ENCODE results near the gene CFAP77.

The CFAP77 gene

GRCh38 chr9:132590318-132591182, 180.5 kb downstream of the CFAP77 start:
- H3K9ac ChIP-seq (ENCODE audit: low read length): no peak overlapping the region
- no peaks in the 10 kb centered on the region for H3K4me1 ChIP-seq (ENCODE audit: control insufficient read depth in 1 of 2, insufficient read depth in 2 of 2, low read length in 2 of 2)
- no peaks in the 10 kb centered on the region for H3K79me2 ChIP-seq (ENCODE audit: control insufficient read depth, insufficient read depth, low read length, poor library complexity)
- no peak overlapping the region for H2BK12ac ChIP-seq (ENCODE audit: low read length)
- WGBS (ENCODE audit: extremely low coverage, insufficient coverage, insufficient read length): no CpG with 5 or more reads among the region's 73 CpGs
- H2AFZ ChIP-seq (ENCODE audit: insufficient read depth, low read length, poor library complexity): no peak overlapping the region
- no peak overlapping the region for H3K4ac ChIP-seq (ENCODE audit: low read depth, low read length)
- H3K36me3 ChIP-seq (ENCODE audit: control insufficient read depth in 1 of 2, insufficient read depth in 2 of 2, low read length in 2 of 2): peaks cover 9 to 13% of the 10 kb centered on the region in 2 experiments
- H3K4me2 ChIP-seq (ENCODE audit: low read length): no peak overlapping the region
- no peak overlapping the region for H3K14ac ChIP-seq (ENCODE audit: low read length)
- H4K8ac ChIP-seq (ENCODE audit: low read depth, low read length): no peak overlapping the region
- H3K27ac ChIP-seq (ENCODE audit: low read depth, low read length): no peak overlapping the region
- peaks cover 3% of the 10 kb centered on the region for H3K9me3 ChIP-seq (ENCODE audit: insufficient read depth, low read depth, low read length)
- DNase-seq: no peak
- no peak overlapping the region for H3K18ac ChIP-seq (ENCODE audit: low read length)
- H3K27me3 ChIP-seq (ENCODE audit: insufficient read depth, low read length): peaks cover 68% of the 10 kb centered on the region
- no peak overlapping the region for H2BK120ac ChIP-seq (ENCODE audit: insufficient read depth, low read length, poor library complexity)
- H4K91ac ChIP-seq (ENCODE audit: low read depth, low read length): no peak overlapping the region
- no peak overlapping the region for H3K23ac ChIP-seq (ENCODE audit: low read length)
- H2AK5ac ChIP-seq (ENCODE audit: low read length): no peak overlapping the region
- no peak overlapping the region for H4K12ac ChIP-seq (ENCODE audit: low read depth, low read length)
- no peak overlapping the region for H2BK5ac ChIP-seq (ENCODE audit: low read depth, low read length, poor library complexity)
- H3K4me3 ChIP-seq (ENCODE audit: low read depth, low read length): no peak overlapping the region
- no peaks in the 10 kb centered on the region for H3K79me1 ChIP-seq (ENCODE audit: low read length)

DNA sequence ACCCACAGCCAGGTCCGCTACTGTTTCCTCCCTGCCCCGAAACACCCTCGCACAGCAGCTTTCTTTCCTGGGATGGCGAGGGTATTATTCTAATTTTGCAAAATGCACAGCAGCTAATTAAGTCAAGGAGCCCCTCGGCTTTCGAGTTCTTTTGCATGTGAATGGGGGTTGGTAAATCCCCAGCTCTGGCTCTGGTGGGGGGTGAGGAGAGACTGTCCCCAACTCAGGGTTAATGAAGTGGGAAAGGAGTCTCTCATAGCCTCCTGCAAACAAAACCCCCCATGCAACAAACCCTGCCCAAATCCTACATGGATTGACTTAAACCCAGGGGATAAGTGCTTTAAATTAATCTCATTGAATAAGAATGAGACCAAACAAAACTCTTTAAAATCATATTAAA, 181.2 kb downstream of the CFAP77 start:
- no peak overlapping the region for H2AK5ac ChIP-seq (ENCODE audit: low read length)

GRCh38 chr9:132591751-132592314, 181.8 kb downstream of the CFAP77 start:
- no peak overlapping the region for H4K91ac ChIP-seq (ENCODE audit: low read depth, low read length)
- no peak overlapping the region for H2BK120ac ChIP-seq (ENCODE audit: insufficient read depth, low read length, poor library complexity)
- H3K4me1 ChIP-seq (ENCODE audit: control insufficient read depth in 1 of 2, insufficient read depth in 2 of 2, low read length in 2 of 2): no peaks in the 10 kb centered on the region
- H3K4me3 ChIP-seq (ENCODE audit: low read depth, low read length): no peak overlapping the region
- no peak overlapping the region for H3K14ac ChIP-seq (ENCODE audit: low read length)
- no peak overlapping the region for H3K9ac ChIP-seq (ENCODE audit: low read length)
- H4K8ac ChIP-seq (ENCODE audit: low read depth, low read length): no peak overlapping the region
- H3K36me3 ChIP-seq (ENCODE audit: control insufficient read depth in 1 of 2, insufficient read depth in 2 of 2, low read length in 2 of 2): peaks cover 9 to 13% of the 10 kb centered on the region in 2 experiments
- H3K27ac ChIP-seq (ENCODE audit: low read depth, low read length): no peak overlapping the region
- H3K79me1 ChIP-seq (ENCODE audit: low read length): no peaks in the 10 kb centered on the region
- H3K79me2 ChIP-seq (ENCODE audit: control insufficient read depth, insufficient read depth, low read length, poor library complexity): no peaks in the 10 kb centered on the region
- no peak overlapping the region for H2BK5ac ChIP-seq (ENCODE audit: low read depth, low read length, poor library complexity)
- no peak for DNase-seq
- no peak overlapping the region for H2AK5ac ChIP-seq (ENCODE audit: low read length)
- no peak overlapping the region for H4K12ac ChIP-seq (ENCODE audit: low read depth, low read length)
- H2AFZ ChIP-seq (ENCODE audit: insufficient read depth, low read length, poor library complexity): no peak overlapping the region
- no peak overlapping the region for H3K23ac ChIP-seq (ENCODE audit: low read length)
- WGBS (ENCODE audit: extremely low coverage, insufficient coverage, insufficient read length): no CpG with 5 or more reads among the region's 9 CpGs
- peaks cover 3% of the 10 kb centered on the region for H3K9me3 ChIP-seq (ENCODE audit: insufficient read depth, low read depth, low read length)
- no peak overlapping the region for H3K4ac ChIP-seq (ENCODE audit: low read depth, low read length)
- H2BK12ac ChIP-seq (ENCODE audit: low read length): no peak overlapping the region
- H3K27me3 ChIP-seq (ENCODE audit: insufficient read depth, low read length): peaks cover 56% of the 10 kb centered on the region
- H3K4me2 ChIP-seq (ENCODE audit: low read length): no peak overlapping the region
- no peak overlapping the region for H3K18ac ChIP-seq (ENCODE audit: low read length)

More for the DNA sequence above, 181.2 kb downstream of the CFAP77 start:
- Histone ChIP-seq H2BK5ac (ENCODE audit: low read depth, low read length, poor library complexity) (no peak overlapping the region), H3K23ac (ENCODE audit: low read length) (no peak overlapping the region), H3K14ac (ENCODE audit: low read length) (no peak overlapping the region), H3K36me3 (ENCODE audit: control insufficient read depth in 1 of 2, insufficient read depth in 2 of 2, low read length in 2 of 2) (peaks cover 9 to 13% of the 10 kb centered on the region in 2 experiments), H3K4me1 (ENCODE audit: control insufficient read depth in 1 of 2, insufficient read depth in 2 of 2, low read length in 2 of 2) (no peaks in the 10 kb centered on the region), H3K9ac (ENCODE audit: low read length) (no peak overlapping the region), H3K4ac (ENCODE audit: low read depth, low read length) (no peak overlapping the region), H3K79me2 (ENCODE audit: control insufficient read depth, insufficient read depth, low read length, poor library complexity) (no peaks in the 10 kb centered on the region), H3K4me2 (ENCODE audit: low read length) (no peak overlapping the region), H4K12ac (ENCODE audit: low read depth, low read length) (no peak overlapping the region), H4K91ac (ENCODE audit: low read depth, low read length) (no peak overlapping the region), H2AFZ (ENCODE audit: insufficient read depth, low read length, poor library complexity) (no peak overlapping the region), H3K18ac (ENCODE audit: low read length) (no peak overlapping the region), H2BK120ac (ENCODE audit: insufficient read depth, low read length, poor library complexity) (no peak overlapping the region), H3K9me3 (ENCODE audit: insufficient read depth, low read depth, low read length) (peaks cover 3% of the 10 kb centered on the region), H3K79me1 (ENCODE audit: low read length) (no peaks in the 10 kb centered on the region), H3K4me3 (ENCODE audit: low read depth, low read length) (no peak overlapping the region), H3K27ac (ENCODE audit: low read depth, low read length) (no peak overlapping the region), H3K27me3 (ENCODE audit: insufficient read depth, low read length) (peaks cover 61% of the 10 kb centered on the region), H2BK12ac (ENCODE audit: low read length) (no peak overlapping the region), H4K8ac (ENCODE audit: low read depth, low read length) (no peak overlapping the region)
- DNase-seq: no peak
- no CpG with 5 or more reads among the region's 6 CpGs for WGBS (ENCODE audit: extremely low coverage, insufficient coverage, insufficient read length)

- Histone ChIP-seq H3K14ac (ENCODE audit: low read length) (no peak overlapping the region), H2AFZ (ENCODE audit: insufficient read depth, low read length, poor library complexity) (no peak overlapping the region), H4K8ac (ENCODE audit: low read depth, low read length) (no peak overlapping the region), H2BK5ac (ENCODE audit: low read depth, low read length, poor library complexity) (no peak overlapping the region), H3K4me1 (ENCODE audit: control insufficient read depth in 1 of 2, insufficient read depth in 2 of 2, low read length in 2 of 2) (no peaks in the 10 kb centered on the region), H3K79me2 (ENCODE audit: control insufficient read depth, insufficient read depth, low read length, poor library complexity) (no peaks in the 10 kb centered on the region), H3K79me1 (ENCODE audit: low read length) (no peaks in the 10 kb centered on the region), H3K4me3 (ENCODE audit: low read depth, low read length) (no peak overlapping the region), H3K4ac (ENCODE audit: low read depth, low read length) (no peak overlapping the region), H2BK120ac (ENCODE audit: insufficient read depth, low read length, poor library complexity) (no peak overlapping the region), H3K27me3 (ENCODE audit: insufficient read depth, low read length) (peaks cover 50% of the 10 kb centered on the region), H3K27ac (ENCODE audit: low read depth, low read length) (no peak overlapping the region), H3K4me2 (ENCODE audit: low read length) (no peak overlapping the region), H3K36me3 (ENCODE audit: control insufficient read depth in 1 of 2, insufficient read depth in 2 of 2, low read length in 2 of 2) (peaks cover 9 to 13% of the 10 kb centered on the region in 2 experiments), H3K9me3 (ENCODE audit: insufficient read depth, low read depth, low read length) (no peaks in the 10 kb centered on the region), H3K23ac (ENCODE audit: low read length) (no peak overlapping the region), H3K9ac (ENCODE audit: low read length) (no peak overlapping the region), H4K12ac (ENCODE audit: low read depth, low read length) (no peak overlapping the region), H2AK5ac (ENCODE audit: low read length) (no peak overlapping the region), H3K18ac (ENCODE audit: low read length) (no peak overlapping the region), H4K91ac (ENCODE audit: low read depth, low read length) (no peak overlapping the region), H2BK12ac (ENCODE audit: low read length) (no peak overlapping the region)
- no CpG with 5 or more reads among the region's 8 CpGs for WGBS (ENCODE audit: extremely low coverage, insufficient coverage, insufficient read length)
- DNase-seq: no peak
Observed at GRCh38 chr9:132592451-132592850, 182.4 kb downstream of the CFAP77 start.
